Stimulated activated CD8-positive, alpha-beta memory T cell treated with anti-CD3 and anti-CD28 coated beads, Interleukin-2, amount 100 ng/mL, for 1 hour (primary cell): ENCODE data around the gene CYP2A6.
"Not testable (repeated sequence)": the region's sequence is repeated elsewhere in the genome, so short reads cannot be mapped to it uniquely, and the experiment has no call there.

Experiments used
- DNase-seq, 2 donors: peaks; one replicate each; pipeline ENCODE4 v3.0.0-alpha.2; 2020; ENCODE audit warnings: low read depth in 2 of 2

Gene CYP2A6

DNA sequence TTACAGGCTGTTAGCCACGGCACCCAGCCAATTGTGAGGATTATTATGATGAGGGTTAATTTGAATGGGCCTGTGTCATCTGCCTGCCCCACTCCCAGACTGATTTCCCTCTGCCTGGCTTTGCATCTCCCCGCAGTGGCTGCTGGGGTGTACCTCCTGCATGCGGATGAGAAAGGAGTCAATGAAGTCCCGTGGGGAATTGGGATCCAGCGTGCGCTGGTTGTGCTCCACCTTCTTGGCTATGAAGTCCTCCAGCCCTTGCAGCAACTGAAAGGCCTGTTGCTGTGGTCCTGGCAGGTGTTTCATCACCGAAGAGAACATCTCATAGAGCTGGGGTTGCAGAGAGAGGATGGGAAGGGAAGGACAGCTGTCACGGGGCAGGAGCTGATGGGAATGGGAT lies 3.5 kb downstream of the CYP2A6 start:
- DNase-seq = not testable (repeated sequence)

DNA sequence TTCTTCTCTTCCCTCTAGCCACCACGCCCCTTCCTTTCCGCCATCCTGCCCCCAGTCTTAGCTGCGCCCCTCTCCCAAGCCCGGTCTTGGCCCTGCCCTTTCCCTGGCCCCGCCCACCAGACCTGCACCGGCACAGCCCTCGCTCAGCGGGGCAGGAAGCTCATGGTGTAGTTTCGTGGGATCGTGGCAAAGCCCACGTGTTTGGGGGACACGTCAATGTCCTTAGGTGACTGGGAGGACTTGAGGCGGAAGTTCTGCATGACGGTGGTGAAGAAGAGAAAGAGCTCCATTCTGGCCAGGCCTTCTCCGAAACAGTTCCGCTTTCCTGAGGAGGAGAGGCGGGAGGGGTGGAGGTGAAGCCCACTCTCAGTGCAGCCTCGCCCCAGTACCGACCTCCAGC lies 6.6 kb downstream of the CYP2A6 start:
- DNase-seq = peak; percentile 59 to 65

DNA sequence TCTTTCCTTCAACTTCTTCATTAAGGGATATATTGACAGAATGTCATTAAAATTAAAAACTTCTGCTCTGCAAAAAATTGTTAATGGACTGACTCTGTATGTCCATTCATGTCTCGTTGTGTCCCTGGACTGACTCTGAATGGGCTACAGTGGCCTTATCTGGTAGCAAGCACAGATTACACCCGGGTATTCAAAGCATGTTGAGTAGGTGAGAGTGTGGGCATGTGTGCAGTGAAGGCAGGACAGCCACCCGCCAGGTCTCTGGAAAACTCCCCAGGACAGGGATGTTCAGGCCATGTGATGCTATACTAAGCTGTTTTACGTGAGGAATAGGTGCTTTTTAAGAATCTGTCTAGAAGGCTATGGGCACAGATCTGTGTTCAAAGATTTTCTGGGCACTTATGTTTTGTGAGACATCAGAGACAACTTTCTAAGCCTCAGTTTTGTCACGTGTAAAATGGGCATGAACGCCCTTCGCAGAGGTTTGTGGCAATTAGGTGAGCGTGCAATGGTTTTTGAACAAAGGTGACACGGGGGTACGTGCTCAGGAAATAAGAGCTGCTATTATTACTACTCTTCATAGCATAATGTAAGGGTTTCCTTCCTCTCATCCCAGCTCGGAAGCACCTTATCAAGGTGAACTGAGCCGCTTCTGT lies 7.1 kb downstream of the CYP2A6 start:
- DNase-seq = not testable (repeated sequence)

DNA sequence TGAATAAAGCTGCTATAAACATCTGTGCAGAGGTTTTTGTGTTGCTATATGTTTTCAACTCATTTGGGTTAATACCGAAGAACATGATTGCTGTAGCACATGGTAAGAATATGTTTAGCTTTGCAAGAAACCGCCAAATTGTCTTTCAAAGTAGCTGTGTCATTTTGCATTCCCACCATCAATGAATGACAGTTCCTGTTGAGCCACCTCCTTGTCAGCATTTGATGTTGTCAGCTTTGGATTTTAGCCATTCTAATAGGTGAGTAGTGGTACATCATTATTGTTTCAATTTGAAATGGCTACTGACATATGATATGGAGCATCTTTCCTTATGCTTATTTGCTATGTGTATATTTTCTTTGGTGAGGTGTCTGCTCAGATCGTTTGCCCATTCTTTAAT lies 8.2 kb downstream of the CYP2A6 start:
- not testable (repeated sequence) for DNase-seq

DNA sequence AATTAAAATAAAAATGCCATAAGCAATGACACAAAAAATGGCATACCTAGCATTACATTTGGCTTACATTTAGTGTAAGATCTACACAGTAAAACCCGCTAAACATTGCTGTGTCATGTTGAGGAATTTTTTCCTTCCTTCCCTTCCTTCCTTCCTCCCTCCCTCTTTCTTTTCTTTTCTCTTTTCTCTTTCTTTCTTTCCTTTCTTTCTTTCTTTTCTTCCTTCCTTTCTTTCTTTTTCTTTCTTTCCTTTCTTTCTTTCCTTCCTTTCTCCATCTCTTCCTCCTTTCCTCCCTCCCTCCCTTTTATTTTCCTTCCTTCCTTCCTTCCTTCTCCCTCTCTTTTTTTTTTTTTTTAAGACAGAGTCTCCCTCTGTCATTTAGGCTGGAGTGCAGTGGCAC lies 11.8 kb downstream of the CYP2A6 start:
- DNase-seq = not testable (repeated sequence)

DNA sequence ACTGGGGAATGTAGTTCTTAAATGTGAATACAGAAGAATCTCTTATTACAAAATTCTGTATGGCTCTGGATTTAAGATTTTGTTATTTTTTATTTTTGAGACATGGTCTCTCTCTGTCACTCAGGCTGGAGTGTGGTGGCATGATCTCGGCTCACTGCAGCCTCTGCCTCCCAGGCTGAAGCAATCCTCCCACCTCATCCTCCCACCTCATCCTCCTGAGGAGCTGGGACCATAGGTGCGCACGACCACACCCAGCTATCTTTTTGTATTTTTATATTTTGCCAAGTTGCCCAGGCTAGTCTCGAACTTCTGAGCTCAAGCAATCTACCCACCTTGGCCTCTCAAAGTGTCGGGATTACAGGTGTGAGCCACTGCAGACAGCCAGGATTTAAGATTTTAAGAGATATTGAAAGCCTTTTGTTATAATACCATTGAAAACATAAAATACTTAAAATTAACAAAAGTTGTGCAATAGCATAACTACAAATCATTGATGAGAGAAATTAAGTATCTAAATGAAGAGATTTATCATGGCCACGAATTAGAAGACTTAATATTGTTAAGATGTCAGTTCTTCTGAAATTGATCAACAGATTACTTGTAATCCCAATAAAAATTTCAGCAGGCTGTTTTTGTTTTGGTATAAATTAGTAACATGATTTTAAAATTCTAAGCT lies 13.4 kb downstream of the CYP2A6 start:
- DNase-seq = no peak

DNA sequence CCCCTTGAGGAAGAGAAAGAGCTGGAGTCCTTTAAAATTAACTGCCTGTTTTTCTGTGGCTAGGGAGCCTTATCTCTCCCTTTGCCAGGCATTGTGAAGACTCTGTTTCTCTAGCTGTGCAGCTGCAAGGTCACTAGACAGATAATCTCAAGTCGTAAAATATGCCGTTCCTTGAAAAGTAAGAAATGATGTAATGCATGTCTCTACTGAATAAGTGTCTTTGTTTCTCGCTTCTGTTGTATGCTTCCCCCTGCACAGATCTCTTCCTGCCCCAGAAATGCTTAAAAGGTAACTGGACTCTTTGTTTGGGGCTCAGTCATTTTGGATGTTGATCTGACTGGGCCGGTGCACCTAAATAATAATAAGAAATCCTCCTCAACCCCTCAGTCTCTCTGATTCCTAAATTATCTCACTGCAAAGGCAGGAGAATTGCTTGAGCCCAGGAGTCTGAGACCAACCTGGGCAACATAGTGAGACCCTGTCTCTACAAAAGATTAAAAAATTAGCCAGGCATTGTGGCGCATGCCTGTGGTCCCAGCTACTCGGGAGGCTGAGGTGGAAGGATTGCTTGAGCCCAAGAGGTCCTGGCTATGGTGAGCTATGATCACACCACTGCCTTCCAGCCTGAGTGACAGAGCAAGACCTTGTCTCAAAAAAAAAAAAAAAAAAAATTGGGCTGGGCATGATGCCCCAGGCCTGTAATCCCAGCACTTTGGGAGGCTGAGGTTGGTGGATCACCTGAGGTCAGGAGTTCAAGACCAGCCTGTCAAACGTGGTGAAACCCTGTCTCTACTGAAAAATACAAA lies 16.3 kb downstream of the CYP2A6 start:
- DNase-seq = not testable (repeated sequence)

DNA sequence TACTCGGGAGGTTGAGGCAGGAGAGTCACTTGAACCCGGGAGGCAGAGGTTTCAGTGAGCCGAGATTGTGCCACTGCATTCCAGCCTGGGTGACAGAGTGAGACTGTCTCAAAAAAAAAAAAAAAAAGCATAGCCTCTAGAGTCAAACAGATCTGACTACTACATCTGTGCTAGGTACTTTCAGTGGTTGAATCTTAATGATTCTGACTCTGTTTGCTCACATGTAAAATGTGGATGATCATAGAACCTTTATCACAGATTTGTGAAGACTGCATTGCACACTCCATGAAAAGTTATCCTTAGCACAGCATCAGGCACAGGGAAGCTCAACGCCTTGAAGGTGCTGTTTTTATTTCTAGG lies 17.8 kb downstream of the CYP2A6 start:
- DNase-seq = not testable (repeated sequence)

DNA sequence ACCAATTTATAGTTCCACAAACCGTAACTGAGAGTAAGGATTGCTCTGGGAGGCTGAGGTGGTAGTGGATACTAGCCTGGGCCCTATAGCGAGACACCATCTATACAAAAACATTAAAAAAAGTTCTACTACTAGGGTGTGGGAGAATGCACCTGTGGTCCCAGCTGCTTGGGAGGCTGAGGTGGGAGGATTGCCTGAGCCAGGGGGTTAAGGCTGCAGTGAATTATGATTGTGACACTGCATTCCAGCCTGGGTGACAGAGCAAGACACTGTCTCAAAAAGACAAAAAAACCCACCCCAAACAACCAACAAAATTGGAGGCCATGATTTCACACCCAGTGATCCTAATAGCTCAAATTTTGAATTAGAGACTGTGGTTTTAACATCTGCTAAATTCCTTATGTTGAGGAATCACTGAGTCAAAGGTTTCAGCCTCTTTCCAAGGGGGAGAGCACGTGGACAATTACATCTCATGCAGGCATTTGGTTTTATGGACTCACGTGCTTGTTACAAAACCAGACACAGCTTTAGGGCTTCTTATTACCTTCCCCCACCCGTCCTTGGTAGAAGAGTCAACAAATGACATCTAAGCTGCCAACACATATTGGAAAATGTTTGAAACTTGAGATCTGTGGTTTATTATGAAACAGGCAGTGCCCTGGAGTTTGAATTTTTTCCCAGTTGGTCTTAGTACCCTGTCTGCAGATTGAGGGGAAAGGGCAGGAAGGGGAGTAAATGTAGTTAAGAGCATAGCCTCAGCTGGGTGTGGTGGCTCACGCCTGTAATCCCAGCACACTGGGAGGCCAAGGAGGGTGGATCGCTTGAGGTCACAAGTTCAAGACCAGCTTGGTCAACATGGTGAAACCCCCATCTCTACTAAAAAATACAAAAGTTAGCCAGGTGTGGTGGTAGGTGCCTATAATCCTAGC lies 18.5 kb downstream of the CYP2A6 start:
- DNase-seq = no peak

DNA sequence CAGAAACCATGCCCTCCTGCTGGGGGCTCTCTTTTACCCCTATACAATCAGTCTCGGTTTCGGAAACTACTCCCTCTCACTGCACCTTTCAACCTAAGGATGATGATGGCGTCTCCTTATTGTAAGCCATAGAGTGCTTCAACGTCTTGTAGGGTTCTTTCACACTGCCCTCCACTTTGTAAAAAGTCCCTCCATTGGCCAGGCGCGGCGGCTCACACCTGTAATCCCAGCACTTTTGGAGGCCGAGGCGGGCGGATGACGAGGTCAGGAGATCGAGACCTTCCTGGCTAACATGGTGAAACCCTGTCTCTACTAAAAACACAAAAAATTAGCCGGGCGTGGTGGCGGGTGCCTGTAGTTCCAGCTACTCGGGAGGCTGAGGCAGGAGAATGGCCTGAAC lies 19.5 kb downstream of the CYP2A6 start:
- not testable (repeated sequence) for DNase-seq

DNA sequence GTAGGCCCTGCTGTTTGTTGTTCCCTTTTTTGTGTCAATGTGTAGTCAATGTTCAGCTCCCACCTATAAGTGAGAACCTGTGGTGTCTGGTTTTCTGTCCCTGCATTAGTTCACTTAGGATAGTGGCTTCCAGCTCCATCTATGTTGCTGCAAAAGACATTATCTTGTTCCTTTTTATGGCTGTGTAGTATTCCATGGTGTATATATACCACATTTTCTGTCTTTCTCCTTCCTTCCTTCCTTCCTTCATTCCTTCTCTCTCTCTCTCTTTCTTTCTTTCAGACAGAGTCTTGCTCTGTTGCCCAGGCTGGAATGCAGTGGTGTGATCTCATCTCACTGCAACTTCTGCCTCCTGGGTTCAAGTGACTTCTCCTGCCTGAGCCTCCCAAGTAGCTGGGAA lies 21.0 kb downstream of the CYP2A6 start:
- no peak for DNase-seq

DNA sequence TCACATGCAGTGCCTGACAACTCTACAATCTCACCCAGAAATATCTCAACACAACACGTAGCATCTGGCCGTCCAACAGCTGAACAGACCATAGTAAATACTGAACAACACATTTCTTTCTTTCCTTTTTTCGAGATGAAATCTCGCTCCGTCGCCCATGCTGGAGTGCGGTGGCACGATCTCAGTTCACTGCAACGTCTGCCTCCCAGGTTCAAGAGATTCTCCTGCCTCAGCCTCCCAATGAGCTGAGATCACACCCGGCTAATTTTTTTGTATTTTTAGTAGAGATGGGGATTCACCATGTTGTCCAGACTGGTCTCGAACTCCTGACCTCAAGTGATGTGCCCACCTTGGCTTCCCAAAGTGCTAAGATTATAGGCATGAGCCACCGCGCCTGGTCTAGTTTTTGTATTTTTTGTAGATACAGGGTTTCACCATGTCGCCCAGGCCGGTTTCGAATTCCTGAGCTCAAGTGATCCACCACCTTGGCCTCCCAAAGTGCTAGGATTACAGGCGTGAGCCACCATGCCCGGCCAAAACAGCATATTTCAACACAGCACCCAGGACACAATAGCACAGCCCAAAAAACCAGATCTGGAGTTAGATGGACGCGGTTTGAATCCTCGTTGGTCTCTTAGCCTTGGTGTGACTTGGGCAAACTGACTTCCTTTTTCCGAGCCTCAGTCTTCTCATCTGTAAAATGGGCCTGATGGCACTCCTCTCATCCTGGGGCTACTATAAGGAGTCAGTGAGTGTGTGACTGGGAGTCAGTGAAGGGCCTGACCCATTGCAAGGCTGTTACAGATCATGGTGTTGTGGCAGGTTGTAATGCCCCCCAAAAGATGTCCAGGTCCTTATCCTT lies 22.6 kb downstream of the CYP2A6 start:
- no peak for DNase-seq

DNA sequence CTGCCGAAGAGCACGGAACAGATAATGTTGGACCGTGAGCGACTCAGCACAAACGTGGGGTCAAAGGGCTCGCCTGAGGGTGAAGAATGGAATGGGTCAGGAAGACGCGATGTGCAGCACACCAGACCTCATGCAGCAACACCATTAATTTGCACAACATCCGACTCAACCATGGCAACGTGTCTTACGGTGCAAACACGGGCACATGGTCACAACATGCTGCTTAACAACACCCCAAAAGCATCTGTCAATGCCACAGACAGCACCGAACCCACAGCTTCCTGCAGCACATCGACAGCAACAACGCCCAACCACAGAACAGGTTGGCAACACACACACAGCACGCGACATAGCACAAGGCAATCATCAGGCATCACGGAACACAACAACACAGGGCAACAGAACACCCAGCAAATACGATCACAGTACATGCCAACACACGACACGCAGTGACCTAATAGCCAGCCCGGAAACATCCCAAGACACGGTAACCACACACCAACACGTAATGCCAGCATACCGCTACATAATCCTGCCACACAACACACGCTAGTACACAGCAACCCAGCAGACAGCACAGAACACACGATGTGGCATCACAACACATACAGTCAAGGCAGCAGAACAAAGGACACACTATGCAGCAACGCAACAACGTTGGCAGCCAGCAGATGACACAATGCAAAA lies 23.4 kb downstream of the CYP2A6 start:
- DNase-seq = peak; percentile 39 to 46

DNA sequence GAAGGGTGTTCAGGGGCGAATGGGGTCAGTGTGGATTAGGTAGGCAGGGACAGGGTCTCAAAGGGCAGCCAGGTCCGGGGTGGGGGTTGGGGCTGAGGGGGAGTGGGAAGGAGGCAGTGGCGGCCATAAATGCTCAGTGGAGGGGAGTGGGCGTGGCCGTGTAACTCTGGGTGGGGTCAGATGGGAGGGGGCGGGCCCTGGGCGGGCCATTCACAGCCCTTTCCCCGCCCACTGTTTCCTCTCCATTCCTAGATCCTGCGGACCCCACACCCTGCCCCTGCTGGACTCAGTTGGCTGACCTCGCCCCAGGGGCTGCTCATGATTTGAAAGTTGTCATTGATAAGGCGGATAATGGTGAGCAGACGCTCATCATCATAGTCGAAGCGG lies 23.9 kb downstream of the CYP2A6 start:
- DNase-seq = not testable (repeated sequence)

DNA sequence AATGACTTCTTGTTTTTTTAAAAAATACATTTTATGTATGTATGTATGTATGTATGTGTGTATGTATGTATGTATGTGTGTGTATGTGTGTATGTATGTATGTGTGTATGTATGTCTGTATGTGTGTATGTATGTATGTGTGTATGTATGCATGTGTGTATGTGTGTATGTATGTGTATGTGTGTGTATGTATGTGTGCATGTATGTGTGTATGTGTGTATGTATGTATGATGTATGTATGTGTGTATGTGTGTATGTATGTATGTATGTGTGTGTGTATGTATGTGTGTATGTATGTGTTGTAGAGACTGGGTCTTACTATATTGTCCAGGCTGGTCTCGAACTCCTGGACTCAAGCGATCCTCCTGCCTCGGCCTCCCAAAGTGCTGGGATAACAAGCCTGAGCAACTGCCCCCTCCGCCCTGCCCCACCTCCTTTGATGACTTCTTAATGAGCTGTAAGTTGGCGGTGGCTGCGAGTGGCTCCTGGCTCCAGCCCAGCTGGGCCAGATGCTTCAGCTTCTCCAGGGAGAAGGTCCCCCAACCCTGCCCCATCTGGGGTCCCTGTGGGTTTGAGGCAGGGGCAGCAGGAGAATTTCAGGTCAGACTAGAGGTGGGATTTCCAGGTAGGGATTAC lies 24.7 kb downstream of the CYP2A6 start:
- DNase-seq = not testable (repeated sequence)

DNA sequence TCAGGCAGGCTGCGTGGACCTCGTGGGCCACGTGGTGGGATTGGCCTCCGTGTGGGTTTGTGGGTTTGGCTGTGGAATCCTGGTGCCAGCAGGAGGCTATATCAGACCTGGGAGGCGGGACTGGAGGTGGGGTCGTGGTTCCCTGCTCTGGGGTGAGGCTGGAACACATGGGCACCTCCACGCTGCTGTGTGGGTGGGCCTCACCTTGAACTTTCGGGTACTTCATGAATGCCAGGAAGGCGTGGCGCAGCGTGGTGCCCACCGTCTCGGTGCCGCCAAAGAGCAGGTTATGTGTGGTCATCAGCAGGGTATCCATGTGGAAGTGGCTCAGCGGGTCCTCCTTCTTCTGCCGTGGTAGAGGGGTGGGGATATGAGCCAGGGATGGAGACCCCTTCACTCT lies 25.3 kb downstream of the CYP2A6 start:
- not testable (repeated sequence) for DNase-seq

DNA sequence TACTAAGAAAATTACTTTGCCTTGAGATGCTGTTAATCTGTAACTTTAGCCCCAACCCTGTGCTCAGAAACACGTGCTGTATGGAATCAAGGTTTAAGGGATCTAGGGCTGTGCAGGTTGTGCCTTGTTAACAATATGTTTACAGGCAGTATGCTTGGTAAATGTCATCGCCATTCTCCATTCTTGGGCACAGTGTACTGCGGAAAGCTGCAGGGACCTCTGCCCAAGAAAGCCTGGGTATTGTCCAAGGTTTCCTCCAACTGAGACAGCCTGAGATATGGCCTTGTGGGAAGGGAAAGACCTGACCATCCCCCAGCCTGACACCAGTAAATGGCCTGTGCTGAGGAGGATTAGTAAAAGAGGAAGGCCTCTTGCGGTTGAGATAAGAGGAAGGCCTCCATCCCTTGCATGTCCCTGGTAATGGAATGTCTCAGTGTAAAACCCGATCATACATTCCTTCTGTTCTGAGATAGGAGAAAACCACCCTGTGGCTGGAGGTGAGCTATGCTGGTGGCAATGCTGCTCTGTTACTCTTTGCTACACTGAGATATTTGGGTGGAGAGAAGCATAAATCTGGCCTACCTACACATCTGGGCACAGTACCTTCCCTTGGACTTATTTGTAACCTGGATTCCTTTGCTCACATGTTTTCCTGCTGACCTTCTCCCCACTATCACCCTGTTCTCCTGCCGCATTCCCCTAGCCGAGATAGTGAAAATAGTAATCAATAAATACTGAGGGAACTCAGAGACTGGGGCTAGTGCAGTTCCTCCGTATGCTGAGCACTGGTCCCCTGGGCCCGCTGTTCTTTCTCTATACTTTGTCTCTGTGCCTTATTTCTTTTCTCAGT lies 27.3 kb downstream of the CYP2A6 start:
- DNase-seq = not testable (repeated sequence)

DNA sequence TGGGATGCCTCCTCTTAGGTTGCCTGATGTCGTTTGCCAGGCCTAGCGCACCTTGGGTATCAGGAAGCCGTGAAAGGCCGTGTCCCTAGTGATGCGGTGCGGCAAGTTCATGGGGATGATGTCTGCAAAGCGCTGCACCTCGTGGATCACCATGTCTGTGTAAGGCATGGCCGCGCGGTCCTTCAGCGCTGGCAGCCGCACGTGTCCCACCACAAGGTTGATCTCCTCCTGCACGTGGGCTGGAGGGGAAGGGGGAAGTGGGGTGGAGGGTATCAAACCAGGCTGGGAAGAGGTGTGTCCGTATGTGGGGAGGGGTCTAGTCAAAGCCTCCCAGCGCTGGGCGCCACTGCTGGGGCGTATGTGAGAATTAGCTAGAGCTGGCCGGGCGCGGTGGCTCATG lies 28.1 kb downstream of the CYP2A6 start:
- no peak for DNase-seq
